ENCODE data around the gene ANGPT4.
"Not testable (repeated sequence)": the region's sequence is repeated elsewhere in the genome, so short reads cannot be mapped to it uniquely, and the experiment has no call there.

ANGPT4 gene

DNA sequence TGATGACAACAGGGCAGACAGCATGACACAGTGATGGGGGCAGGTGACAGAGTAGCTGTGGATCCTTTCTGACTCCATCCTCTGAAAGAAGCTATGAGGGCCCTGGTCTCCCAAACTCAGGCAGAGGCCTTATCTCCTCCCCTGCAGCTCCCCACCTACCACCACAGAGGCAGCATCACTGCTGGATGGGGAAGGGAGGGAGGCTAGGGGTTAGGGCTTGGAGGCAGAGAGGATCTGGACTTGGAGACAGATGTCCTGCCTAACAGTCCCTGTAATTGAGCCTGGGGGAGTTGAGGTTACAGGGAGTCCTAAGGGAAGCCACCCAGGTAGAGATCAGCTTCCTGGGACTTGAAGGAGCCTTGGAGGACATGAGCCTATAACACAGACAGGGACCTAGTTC lies 44.7 kb downstream of the ANGPT4 start:
- no peak for DNase-seq

DNA sequence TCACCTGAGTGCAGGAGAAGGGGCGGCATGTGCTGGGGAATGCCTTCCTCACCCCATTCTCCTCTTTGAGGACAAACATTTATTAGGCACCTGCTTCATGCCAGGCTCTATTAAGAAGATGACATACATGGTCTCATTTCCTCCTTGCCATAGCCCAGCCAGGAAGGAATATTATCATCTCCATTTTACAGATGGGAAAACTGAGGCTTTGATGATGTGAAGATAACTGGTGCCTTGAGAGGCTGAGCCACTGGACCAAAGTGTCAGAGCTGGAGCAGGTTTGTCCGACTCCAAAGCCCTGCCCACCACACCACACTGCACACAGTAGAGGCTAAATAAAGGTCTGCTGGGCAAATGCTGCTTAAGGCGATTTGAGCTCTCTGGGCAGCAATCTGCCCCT lies 45.4 kb downstream of the ANGPT4 start:
- DNase-seq, result no peak

DNA sequence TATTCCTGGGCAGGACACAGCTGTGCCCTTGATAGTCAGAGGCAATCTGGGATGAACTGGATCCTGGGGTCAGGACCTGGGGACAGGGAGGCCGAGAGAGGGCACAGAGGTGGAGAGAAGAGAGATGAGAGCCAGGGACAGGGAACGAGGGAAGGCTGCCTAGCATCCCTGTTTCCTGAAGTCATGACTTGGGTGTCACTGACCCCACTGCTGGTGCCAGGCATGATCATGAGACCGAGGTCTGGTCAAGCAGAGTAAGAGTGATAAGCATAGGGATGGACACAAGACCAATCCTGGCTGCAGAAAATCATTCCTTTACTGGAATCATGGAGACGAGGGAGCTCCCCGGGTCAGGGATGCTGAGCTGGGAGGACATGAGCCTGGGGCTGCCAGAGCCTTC lies 46.5 kb downstream of the ANGPT4 start:
- no peak for DNase-seq

DNA sequence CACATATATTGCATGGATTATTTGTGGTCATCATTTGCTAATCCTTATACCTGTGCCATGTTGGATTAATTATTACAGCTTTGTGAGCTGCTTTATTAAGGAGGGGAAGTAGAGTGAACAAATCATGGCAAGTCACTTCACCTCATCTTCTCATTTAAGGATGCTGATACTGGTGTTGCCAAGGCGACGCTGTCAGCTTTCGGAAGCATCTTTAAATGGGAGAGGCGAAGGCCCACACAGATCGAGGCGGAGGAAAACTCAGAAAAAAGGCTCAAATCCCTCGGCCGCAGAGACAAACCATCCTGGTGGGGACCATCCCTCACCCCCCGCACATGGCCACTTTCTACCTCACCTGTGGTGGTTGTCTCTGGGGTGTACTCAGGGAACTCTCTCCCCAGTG lies 47.9 kb downstream of the ANGPT4 start:
- DNase-seq, result no peak

DNA sequence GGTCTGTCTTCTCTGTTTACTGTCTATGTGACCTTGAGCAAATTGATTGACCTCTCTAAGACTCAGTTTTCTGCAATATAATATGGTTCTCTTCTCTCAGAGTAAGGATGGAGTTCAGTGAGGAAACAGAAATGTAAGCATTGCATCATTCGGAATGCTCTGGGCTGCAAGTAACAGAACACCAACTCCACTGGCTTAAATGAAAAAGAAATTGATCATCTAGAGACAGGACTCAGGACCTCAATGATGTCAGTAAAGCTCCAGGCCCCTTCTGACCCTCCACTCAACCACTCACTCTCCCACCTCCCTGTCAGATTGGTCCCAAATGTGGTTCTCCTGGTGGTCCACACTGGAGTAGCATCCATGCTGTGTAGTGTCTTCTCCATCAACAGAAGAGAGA lies 50.7 kb downstream of the ANGPT4 start:
- DNase-seq, result no peak

DNA sequence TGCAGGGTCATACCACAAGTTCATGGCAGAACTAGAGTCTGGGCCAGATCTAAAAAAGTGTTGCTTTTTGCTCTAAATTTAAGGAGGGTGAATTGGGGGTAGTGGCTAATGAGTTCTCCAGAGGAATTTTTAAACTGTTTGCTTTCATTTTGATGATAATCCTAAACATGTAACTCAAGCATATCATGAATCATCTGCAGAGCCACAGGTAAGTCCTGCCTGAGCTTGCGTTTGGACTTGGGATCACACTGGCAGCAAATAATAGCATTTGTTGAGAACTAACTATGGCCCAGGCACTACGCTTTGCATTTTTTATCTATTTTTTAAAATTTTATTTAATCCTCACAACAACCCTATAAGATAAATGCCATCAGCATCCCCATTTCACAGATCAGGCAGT lies 55.2 kb downstream of the ANGPT4 start:
- no peak for DNase-seq

DNA sequence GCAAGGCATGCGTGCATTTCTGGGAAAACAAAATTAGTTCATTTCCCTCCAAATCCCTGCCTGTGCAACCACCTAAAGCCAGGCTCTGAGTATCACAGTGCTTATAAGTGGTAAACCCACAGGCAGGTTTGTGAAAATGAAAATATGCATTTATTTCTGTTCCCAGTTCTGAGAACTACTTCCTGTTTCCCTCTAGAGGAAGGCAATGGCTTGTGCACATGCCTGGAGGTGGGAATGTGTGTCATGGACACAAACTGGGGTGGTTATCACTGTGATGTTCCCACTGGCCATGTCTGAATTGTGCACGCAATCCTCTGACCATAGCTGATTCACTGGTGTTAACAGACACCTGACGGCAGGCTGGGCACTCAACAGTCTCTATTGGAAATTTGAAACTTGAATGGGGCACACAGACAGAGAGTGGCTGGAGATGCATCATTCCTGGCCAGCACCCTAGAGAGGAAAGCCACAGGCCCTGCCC lies 56.3 kb downstream of the ANGPT4 start:
- no peak for DNase-seq

DNA sequence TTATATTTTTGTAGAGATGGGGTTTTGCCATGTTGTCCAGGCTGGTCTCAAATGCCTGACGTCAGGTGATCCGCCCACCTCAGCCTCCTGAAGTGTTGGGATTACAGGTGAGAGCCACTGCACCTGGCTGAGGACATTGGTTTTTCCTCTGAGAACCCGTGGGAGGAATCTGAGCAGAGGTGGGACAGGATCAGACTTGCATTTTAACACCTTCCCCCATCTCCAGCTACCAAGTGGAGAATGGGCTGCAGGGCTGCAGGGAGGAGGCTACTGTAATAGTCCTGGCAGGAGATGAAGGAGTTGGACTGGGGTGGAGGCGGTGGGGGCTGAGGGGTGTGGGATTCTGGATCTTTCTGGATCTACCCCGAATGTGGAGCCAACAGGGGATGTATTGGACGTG lies 58.1 kb downstream of the ANGPT4 start:
- DNase-seq, result no peak

DNA sequence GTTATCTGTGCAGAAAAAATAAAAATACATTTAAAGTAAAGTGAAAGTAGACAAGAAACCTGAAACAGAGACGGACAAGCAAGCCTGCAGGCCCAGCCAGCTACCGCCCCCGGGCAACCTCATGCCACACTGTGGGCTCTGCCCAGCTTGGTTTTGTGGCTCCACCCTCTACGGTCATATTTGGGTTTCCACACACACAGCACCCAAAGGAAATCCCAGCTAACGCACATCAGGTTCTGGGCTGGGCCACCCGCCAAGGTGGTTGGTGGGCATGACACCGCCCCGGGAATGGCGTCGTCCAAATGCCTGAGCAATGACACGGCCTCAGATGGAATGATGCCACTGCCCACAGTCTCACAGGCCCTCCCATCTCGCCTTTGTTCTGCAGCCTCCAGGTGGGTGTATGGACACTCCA lies 59.8 kb downstream of the ANGPT4 start:
- peak; percentile 57 for DNase-seq

DNA sequence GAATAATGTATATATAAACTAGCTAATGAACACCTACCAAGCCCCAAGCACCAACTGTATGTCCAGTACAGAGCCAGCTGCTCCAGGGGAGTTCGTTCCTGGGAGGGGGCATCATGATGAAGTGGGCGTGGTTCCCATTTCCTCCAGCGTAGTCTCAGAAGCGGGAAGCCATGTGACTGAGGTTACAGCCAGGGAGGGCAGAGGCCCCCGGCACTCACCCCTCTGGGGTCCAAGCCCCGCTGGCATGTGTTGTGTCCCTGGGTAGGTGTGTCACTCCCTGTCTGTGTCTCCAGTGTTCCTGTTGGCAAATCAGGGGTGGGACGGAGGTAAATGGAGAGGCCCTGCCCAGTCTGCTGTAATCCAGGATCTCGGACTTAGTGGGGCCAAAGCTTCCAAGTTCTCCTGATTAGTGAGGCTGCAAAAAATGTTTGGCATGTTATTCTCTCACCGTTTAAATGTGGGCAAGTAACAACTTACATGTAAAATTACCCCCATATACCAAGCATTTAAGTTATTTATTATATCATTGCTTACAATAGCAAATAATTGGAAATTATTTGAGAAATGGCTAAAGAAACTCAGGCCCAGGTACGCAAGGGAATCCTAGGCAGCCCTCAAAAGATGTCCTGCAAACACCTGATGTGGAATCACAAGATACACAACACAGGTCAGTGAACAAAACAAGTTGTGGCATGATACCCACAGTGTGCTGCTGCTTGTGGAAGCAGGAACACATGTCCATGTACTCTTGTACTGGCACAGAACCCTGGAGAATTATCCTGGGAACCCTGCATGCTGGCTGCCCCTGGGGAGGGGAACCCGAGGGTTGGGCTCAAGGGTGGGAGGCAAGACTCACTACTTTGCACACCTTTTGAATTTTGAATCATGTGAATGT lies 60.4 kb downstream of the ANGPT4 start:
- no peak for DNase-seq

DNA sequence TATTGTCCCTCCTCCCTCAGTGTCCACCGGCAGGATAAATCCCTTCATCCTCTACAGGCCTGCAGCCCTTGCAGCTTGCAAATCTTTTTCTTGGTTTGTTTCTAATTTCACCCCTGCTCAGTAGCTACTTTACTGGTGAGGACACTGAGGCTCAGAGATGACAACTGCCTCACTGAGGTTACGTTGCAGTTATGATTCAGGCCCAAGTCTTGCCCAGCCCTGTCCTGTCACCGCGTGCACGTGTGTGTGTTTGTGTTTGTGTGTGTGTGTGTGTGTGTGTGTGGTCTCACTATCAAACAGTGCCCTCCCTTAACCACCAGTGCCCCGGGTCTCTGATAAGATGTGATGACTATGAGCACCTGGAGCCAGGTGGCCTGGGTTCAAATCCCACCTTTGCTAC lies 61.5 kb downstream of the ANGPT4 start:
- no peak for DNase-seq

DNA sequence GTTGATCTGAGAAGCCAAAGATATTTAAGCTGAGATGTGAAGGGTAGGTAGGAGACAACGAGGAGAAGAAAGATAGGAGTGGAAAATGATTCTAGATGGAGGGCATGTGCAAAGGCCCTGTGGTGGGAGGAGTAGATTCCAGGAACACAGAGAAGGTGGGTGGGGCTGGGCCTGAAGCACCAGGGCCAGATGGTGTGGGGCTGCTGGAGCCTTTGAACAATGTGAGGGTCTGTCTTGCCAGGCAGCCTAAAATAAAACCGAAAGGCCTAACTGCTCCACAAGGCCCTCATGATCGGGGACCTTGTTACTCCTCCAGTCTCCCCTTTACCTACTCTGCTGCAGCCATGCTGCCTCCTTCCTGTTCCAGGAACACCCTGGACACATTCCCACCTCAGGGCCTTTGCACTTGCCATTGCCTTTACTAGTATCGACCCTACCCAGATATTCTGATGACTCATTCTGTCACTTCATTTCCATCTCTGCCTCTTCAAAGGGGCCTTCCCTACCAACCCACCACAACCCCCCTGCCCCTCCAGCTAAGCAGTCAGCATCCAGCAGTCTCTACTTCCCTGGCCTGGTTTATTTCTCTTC lies 62.6 kb downstream of the ANGPT4 start:
- DNase-seq, result no peak

DNA sequence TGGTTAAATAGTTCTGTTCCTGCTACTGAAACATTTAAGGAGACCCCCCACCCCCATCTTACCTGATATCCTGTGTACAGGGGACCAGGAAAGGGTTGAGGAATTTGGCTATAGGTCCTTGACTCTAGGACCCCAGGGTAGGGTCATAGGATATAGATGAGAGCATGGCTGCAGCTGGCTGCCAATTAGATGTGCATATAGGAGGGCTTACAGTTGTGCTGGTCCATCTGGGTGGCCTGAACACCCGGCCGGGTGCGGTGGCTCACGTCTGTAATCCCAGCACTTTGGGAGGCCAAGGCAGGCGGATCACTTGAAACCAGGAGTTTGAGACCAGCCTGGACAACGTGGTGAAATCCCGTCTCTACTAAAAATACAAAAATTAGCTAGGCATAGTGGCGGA lies 67.4 kb downstream of the ANGPT4 start:
- DNase-seq, result not testable (repeated sequence)

DNA sequence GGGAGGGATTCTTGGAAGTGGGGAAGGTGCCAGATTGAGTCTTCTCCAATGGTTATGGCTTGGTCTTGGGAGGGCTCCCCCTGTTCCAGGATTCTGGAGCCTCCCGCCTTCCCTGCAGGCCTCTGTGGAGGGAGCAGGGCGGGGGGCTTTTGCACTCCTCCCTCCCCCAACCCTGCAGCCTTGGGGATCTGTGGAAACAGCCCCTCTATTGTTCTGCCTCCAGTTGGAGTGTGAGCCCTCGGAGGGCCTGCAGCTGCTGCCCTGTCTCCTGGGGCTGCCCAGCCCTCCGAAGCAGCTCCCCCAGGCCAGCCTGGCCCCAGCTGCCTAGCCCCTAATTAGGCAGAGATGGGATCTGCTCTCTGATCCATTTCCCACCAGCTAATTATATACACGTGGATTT lies 67.9 kb downstream of the ANGPT4 start:
- DNase-seq, result no peak

DNA sequence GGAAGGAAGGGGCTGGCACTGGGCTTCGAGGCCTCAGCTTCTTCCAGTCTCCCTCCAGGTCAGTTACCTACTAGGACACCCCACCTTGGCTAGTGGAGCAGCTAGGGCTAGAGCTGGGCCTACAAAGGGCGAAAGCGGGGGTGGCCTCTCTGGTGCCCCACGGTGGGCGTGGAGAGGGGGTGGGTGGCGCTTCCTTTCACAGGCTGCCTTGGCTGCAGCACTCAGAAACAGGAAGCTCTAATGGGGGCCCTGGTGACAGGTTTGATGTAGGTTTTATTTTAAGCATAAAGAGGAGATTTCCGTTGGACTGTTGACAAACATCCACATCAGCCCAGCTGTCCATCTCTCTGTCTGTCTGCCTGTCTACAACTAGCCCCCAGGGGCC lies 69.2 kb downstream of the ANGPT4 start:
- DNase-seq, result peak; percentile 54

DNA sequence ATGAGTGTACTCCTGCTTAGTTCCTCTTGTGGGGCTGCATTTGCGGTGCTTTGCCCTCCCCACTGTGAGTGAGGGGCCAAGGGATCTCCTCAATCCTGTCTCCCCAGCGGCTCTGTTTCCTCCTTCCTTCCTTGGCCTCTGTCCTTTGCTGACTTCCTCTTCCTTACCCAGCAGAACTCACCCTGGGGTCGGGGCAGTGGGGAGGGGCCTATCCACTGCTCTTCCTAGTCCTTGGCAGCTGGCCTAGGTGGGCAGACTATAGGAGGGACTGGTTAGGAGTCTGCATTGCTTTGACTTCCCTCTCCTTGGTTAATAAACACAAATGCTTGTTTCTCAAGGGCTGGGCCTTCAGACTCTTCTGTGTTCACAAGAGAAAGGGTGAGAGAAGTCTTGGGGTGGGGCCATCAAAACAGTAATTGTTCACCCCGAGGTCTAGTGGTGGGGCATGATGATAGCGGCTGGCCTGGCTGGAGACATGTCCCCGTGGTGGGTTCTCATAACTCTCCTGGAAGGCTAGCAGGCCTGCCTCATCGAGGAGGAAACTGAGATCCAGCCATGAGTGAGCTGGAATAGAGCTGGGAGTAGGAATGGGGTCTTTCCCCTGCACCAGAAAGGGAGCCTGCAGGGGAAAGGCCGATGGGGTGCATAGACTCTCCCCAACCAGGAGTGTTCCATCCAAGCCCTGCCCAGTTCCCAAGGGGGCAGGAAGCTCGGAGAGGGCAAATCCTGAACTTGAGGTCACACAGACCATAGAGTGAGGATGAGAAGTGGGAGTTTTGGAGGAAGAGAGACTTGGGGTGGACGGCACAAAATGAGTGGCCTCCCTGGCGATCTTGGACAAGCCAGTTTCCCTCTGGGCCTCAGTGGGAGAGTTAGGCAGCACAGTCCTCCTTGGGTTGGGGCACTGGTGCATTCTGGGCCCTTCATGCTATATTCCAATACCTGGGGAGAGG lies 69.9 kb downstream of the ANGPT4 start:
- no peak for DNase-seq

DNA sequence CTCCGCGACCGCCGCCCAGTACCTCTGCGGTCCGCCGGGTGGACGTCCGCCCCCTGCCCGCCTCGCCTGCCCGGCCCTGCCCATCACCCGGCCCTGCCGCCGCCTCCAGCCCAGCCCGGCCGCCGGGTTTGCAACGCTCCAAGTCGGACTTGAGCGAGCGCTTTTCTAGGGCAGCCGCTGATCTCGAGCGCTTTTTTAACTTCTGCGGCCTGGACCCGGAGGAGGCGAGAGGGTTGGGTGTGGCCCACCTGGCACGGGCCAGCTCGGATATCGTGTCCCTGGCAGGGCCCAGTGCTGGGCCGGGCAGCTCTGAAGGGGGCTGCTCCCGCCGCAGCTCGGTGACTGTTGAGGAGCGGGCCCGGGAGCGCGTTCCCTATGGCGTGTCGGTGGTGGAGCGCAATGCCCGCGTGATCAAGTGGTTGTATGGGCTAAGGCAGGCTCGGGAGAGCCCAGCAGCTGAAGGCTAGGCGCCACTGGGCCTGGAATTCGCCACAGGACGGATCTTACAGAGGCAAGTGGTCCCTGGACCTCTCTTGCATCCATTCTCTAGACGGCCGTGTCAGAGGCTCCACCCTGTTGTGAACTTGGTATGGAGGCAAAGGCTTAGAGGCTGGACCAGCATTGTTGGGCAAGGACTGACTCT lies 70.8 kb downstream of the ANGPT4 start:
- peak; percentile 20 for DNase-seq

DNA sequence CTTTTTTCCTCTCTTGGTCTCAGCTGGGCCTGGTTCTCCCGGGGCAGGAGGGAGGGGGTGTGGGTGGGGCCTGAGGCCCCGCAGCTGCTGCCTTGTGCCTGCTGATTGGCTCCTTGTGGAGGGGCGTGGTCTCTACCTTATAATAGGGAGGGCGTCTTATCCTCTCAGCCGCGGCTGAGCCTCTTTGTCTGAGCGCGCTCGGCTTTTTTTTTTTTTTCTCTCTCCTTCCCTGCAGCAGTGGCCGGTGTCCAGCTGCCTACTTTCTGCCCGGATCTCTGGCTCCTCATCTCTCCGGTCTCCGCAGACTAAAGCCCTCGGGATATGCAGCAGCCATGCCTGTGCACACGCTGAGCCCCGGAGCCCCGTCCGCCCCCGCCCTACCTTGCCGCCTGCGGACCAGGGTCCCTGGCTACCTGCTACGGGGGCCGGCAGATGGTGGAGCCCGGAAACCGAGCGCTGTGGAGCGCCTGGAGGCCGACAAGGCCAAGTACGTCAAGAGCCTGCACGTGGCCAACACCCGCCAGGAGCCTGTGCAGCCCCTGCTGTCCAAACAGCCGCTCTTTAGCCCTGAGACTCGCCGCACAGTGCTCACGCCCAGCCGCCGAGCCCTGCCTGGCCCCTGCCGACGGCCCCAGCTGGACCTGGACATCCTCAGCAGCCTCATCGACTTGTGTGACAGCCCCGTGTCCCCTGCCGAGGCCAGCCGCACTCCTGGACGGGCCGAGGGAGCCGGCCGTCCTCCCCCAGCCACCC lies 71.5 kb downstream of the ANGPT4 start:
- DNase-seq, result peak; percentile 91

DNA sequence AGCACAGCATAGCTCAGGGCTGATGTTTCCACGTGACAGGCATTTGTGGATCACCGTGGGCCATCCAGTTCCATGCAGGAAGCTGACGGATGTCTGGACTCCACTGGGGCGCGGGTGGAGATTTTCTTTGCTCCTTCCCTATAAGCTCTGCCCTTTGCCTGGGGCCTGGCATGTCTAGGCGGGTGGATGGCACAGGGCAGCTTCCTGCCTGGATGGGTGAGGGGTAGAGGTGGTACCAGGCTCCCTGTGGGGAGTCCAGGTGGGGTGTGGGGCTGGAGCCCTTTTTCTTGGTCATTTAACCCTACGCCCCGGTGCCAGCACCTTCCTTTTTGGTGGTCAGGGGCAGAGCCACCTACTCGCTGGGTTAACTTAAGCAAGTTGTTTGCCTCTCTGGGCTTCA lies 72.2 kb downstream of the ANGPT4 start:
- DNase-seq, result no peak

DNA sequence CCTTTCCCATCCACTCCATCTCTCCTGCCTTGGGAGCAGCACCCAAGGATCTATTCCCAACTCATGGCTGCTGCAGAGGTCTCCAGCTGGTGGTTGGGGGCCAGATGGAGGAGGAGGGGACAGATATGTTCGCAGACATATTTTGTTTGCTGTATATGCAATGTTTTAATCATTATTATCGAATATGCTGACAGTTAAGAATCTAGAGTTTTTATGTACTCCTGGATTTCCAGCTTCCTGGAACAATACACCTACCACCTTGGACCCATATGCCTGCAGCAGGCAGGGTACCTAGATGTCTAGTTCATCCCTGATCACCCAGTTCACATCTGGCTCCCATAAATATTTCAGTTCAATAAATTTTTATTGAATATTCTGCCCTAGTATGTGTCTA lies 73.6 kb downstream of the ANGPT4 start:
- no peak for DNase-seq

DNA sequence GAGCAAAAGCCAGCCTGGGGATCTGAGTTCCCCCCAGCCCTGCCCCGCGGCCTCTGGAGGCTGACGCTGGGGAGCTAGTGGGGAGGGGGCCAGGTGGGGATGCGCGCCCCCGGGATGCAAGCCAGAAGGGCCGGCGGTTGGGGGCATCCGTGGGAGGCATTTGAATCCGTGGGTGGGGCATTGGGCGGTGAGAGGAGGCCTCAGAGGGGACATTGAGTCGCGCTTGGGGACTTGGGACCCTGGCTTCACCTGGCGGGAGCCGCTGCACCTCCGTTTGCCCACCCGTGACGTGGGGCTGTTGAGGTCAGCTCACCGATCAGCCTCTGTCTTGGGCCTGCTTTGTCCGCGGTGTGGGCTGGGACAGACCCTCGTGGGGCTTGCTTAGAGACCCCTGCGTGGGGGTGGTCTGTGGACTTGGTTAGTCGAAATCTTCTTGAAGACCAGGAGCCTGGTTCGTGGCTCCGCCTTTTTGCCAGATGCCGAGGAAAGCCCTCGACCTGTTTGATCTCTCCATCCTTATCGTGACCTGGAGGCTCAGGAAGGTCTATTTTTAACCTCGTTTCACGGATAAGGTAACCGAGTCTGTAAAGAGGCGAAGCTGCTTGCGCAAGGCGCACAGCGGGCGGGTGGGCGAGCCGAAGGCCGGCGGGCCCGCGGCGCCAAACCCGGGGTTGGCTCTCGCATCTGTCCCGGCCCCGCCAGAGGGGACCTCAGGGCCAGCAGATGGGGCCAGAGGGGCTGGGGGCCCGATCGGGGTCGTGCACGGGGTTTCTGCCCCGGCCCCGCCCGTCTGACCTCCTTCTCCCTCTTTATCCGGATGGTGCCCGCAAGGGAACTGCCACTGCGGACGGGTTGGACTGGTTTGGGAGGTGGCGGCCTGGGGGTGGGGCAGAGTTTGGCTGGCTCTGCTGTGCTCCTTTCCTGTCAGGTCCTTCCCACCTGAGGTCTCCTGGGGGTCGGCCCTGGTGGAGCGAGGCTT lies 74.3 kb downstream of the ANGPT4 start:
- DNase-seq, result no peak
